Endodermal cell (in vitro differentiated cells): ENCODE results near the gene DLG2. TPM values are rescaled to one million over a fixed set of nuclear protein-coding genes. Genes with fewer than 3 reads are reported as not detected.

Experiments used
- DNase-seq: peaks from one replicate; pipeline ENCODE4 v3.0.0-alpha.2; 2017
- H3K27ac ChIP-seq: 2 replicates; pipeline ENCODE4 v1.5.1; 2013; ENCODE audit warnings: mild to moderate bottlenecking, low read depth, low read length, moderate library complexity
- H3K27me3 ChIP-seq: 2 replicates; pipeline ENCODE4 v1.6.1; 2013; ENCODE audit warnings: mild to moderate bottlenecking, low read length, moderate library complexity; ENCODE audit not compliant: insufficient read depth, control insufficient read depth, poor library complexity, severe bottlenecking
- H3K36me3 ChIP-seq: 2 replicates; pipeline ENCODE4 v1.7.0; 2013; ENCODE audit warnings: mild to moderate bottlenecking, low read length, moderate library complexity; ENCODE audit not compliant: control insufficient read depth, insufficient read depth
- H3K4me1 ChIP-seq: one replicate; pipeline ENCODE4 v1.7.0; 2013; ENCODE audit warnings: low read length; ENCODE audit not compliant: control insufficient read depth, insufficient read depth
- H3K4me3 ChIP-seq: 2 replicates; pipeline ENCODE4 v1.5.1; 2013; ENCODE audit warnings: mild to moderate bottlenecking, low read length, moderate library complexity
- H3K9ac ChIP-seq: 2 replicates; pipeline ENCODE4 v1.6.1; 2013; ENCODE audit warnings: mild to moderate bottlenecking, low read length, moderate library complexity; ENCODE audit not compliant: poor library complexity, severe bottlenecking; ENCODE audit errors: extremely low read depth
- H3K9me3 ChIP-seq: 2 replicates; pipeline ENCODE4 v1.6.1; 2013; ENCODE audit warnings: mild to moderate bottlenecking, low read length, moderate library complexity; ENCODE audit not compliant: control insufficient read depth
- H3K27ac Mint-ChIP-seq: 2 replicates; pipeline ENCODE4 v1.8.0; 2020; ENCODE audit warnings: mixed read lengths
- H3K27me3 Mint-ChIP-seq: 2 replicates; pipeline ENCODE4 v1.8.0; 2021; ENCODE audit warnings: mild to moderate bottlenecking, mixed read lengths; ENCODE audit not compliant: insufficient read depth
- H3K36me3 Mint-ChIP-seq: 2 replicates; pipeline ENCODE4 v1.8.0; 2020; ENCODE audit warnings: low read depth, mixed read lengths
- H3K4me1 Mint-ChIP-seq: 2 replicates; pipeline ENCODE4 v1.8.0; 2020; ENCODE audit warnings: mixed read lengths
- H3K4me3 Mint-ChIP-seq: 2 replicates; pipeline ENCODE4 v1.8.0; 2020; ENCODE audit warnings: mild to moderate bottlenecking, moderate library complexity, mixed read lengths
- H3K9me3 Mint-ChIP-seq: 2 replicates; pipeline ENCODE4 v1.8.0; 2020; ENCODE audit warnings: mild to moderate bottlenecking, mixed read lengths
- CTCF ChIP-seq: fragments of 200-600 bp; sonication (generic); conservative IDR thresholded peaks from 2 replicates; pipeline ENCODE4 v1.5.0; 2021; ENCODE audit warnings: antibody characterized with exemption, mild to moderate bottlenecking
- WGBS, 2 experiments: methylation state at CpG; one replicate each; pipeline versions ENCODE4 v1.1.5 to v1.1.7; 2013; ENCODE audit warnings: missing lambda C conversion rate in 2 of 2, mixed read lengths in 1 of 2; ENCODE audit not compliant: insufficient coverage in 1 of 2, insufficient read length in 1 of 2; 5-methylcytosine and 5-hydroxymethylcytosine counted together
- total RNA-seq, 2 donors: library from RNA; stranded (reverse); fragmentation: NEBNext Ultra II Directional in 1 of 2; extraction: Animal tissue kit (Norgen Biotek cat#: 25700) in 1 of 2; gene quantifications; 2 replicates in 1 of 2; 3 replicates in 1 of 2; pipeline ENCODE4 v1.2.1, GENCODE V29; 2021

Gene DLG2
- total RNA-seq, 2 donors from 2014 or later: 9.6 to 10.6 TPM

- peaks cover 6% of the 10 kb centered on the region for H3K4me1 Mint-ChIP-seq
- no peaks in the 10 kb centered on the region for H3K36me3 ChIP-seq
- no peak overlapping the region for H3K27ac ChIP-seq
- TF ChIP-seq CTCF: no peak
- WGBS, 2 experiments: 79 to 90% methylated on average over 2 of the region's 2 CpGs
- H3K4me3 ChIP-seq: no peak overlapping the region
- no peaks in the 10 kb centered on the region for H3K36me3 Mint-ChIP-seq
- no peak for DNase-seq
- no peak overlapping the region for H3K27ac Mint-ChIP-seq
- H3K27me3 ChIP-seq: no peaks in the 10 kb centered on the region
- H3K9me3 Mint-ChIP-seq: no peaks in the 10 kb centered on the region
- no peaks in the 10 kb centered on the region for H3K9me3 ChIP-seq
- H3K9ac ChIP-seq: no peak overlapping the region
- H3K27me3 Mint-ChIP-seq: no peaks in the 10 kb centered on the region
- H3K4me1 ChIP-seq: no peaks in the 10 kb centered on the region
- H3K4me3 Mint-ChIP-seq: no peak overlapping the region
Measured at GRCh38 chr11:84914511-84914910, 712.6 kb downstream of the DLG2 start.

GRCh38 chr11:84909740-84910139 lies 717.4 kb downstream of the DLG2 start:
- H3K36me3 Mint-ChIP-seq: no peaks in the 10 kb centered on the region
- 95% methylated on average over 2 of the region's 2 CpGs; no CpG with 5 or more reads in 1 of the 2 experiments for WGBS, 2 experiments

GRCh38 chr11:84906995-84907394 lies 720.1 kb downstream of the DLG2 start:
- no peaks in the 10 kb centered on the region for H3K9me3 ChIP-seq
- Mint-ChIP-seq H3K9me3 (no peaks in the 10 kb centered on the region), H3K4me1 (peaks cover 7% of the 10 kb centered on the region), H3K27me3 (no peaks in the 10 kb centered on the region), H3K4me3 (no peak overlapping the region), H3K36me3 (no peaks in the 10 kb centered on the region), H3K27ac (no peak overlapping the region)
- H3K27ac ChIP-seq: no peak overlapping the region
- 58 to 62% methylated on average over 3 of the region's 3 CpGs for WGBS, 2 experiments
- H3K9ac ChIP-seq: no peak overlapping the region
- no peak overlapping the region for H3K4me3 ChIP-seq
- H3K27me3 ChIP-seq: no peaks in the 10 kb centered on the region
- no peaks in the 10 kb centered on the region for H3K36me3 ChIP-seq
- TF ChIP-seq CTCF: no peak
- H3K4me1 ChIP-seq: no peaks in the 10 kb centered on the region
- no peak for DNase-seq

More at GRCh38 chr11:84909740-84910139, 717.4 kb downstream of the DLG2 start:
- Histone ChIP-seq H3K9me3 (no peaks in the 10 kb centered on the region), H3K27ac (no peak overlapping the region), H3K36me3 (no peaks in the 10 kb centered on the region), H3K4me3 (no peak overlapping the region), H3K27me3 (no peaks in the 10 kb centered on the region), H3K9ac (no peak overlapping the region), H3K4me1 (no peaks in the 10 kb centered on the region)
- peaks cover 7% of the 10 kb centered on the region for H3K4me1 Mint-ChIP-seq
- TF ChIP-seq CTCF: no peak
- H3K27me3 Mint-ChIP-seq: no peaks in the 10 kb centered on the region
- H3K27ac Mint-ChIP-seq: peak overlapping the region; percentile 81
- DNase-seq: peak; percentile 70
- H3K9me3 Mint-ChIP-seq: no peaks in the 10 kb centered on the region
- H3K4me3 Mint-ChIP-seq: no peak overlapping the region
